ENCODE results near the gene SUN3. TPM values are rescaled to one million over a fixed set of nuclear protein-coding genes. Genes with fewer than 3 reads are reported as not detected.
A peak's percentile ranks its signal among the peaks of the same experiment; 100 is the strongest.

Gene SUN3
- total and polyA plus RNA-seq, 9 of the 15 experiments (the other 6 are each of a cell fraction or from before 2014, with no cell fraction given) = 0.04 to 0.06 TPM; not detected in 7

- TF ChIP-seq, protein P1, sequence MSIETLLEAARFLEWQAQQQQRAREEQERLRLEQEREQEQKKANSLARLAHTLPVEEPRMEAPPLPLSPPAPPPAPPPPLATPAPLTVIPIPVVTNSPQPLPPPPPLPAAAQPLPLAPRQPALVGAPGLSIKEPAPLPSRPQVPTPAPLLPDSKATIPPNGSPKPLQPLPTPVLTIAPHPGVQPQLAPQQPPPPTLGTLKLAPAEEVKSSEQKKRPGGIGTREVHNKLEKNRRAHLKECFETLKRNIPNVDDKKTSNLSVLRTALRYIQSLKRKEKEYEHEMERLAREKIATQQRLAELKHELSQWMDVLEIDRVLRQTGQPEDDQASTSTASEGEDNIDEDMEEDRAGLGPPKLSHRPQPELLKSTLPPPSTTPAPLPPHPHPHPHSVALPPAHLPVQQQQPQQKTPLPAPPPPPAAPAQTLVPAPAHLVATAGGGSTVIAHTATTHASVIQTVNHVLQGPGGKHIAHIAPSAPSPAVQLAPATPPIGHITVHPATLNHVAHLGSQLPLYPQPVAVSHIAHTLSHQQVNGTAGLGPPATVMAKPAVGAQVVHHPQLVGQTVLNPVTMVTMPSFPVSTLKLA (conservative IDR thresholded peaks at IDR 0.05) = peak; percentile 79 to 88
- peak; percentile 42; the same call in 1 of the 2 replicates for TF ChIP-seq MGA (IDR thresholded peaks at IDR 0.05)
- TF ChIP-seq ZNF121 (CRISPR knock-in tag; conservative IDR thresholded peaks at IDR 0.05) = no peak
- no peak for TF ChIP-seq ZNF41 (CRISPR knock-in tag; conservative IDR thresholded peaks at IDR 0.05)
- TF ChIP-seq CBX8 (IDR thresholded peaks at IDR 0.05; ENCODE audit: borderline replicate concordance, extremely low read depth, low read depth, low read length, poor library complexity, severe bottlenecking) = no peak
- TF ChIP-seq, protein P2, sequence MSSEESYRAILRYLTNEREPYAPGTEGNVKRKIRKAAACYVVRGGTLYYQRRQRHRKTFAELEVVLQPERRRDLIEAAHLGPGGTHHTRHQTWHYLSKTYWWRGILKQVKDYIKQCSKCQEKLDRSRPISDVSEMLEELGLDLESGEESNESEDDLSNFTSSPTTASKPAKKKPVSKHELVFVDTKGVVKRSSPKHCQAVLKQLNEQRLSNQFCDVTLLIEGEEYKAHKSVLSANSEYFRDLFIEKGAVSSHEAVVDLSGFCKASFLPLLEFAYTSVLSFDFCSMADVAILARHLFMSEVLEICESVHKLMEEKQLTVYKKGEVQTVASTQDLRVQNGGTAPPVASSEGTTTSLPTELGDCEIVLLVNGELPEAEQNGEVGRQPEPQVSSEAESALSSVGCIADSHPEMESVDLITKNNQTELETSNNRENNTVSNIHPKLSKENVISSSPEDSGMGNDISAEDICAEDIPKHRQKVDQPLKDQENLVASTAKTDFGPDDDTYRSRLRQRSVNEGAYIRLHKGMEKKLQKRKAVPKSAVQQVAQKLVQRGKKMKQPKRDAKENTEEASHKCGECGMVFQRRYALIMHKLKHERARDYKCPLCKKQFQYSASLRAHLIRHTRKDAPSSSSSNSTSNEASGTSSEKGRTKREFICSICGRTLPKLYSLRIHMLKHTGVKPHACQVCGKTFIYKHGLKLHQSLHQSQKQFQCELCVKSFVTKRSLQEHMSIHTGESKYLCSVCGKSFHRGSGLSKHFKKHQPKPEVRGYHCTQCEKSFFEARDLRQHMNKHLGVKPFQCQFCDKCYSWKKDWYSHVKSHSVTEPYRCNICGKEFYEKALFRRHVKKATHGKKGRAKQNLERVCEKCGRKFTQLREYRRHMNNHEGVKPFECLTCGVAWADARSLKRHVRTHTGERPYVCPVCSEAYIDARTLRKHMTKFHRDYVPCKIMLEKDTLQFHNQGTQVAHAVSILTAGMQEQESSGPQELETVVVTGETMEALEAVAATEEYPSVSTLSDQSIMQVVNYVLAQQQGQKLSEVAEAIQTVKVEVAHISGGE (CRISPR knock-in tag; IDR thresholded peaks at IDR 0.05) = peak; percentile 95 to 99 (median 98)
These were observed 49.6 kb downstream of the SUN3 start, which contains the start of gene HUS1 (continued) for GRCh38 chr7:47979145-47979831.
